ENCODE measurements around the gene CDH15. TPM values are rescaled to one million over a fixed set of nuclear protein-coding genes. Genes with fewer than 3 reads are reported as not detected.

CDH15 gene
- total RNA-seq, 1 experiment from 2014 or later = 3.8 TPM

DNA sequence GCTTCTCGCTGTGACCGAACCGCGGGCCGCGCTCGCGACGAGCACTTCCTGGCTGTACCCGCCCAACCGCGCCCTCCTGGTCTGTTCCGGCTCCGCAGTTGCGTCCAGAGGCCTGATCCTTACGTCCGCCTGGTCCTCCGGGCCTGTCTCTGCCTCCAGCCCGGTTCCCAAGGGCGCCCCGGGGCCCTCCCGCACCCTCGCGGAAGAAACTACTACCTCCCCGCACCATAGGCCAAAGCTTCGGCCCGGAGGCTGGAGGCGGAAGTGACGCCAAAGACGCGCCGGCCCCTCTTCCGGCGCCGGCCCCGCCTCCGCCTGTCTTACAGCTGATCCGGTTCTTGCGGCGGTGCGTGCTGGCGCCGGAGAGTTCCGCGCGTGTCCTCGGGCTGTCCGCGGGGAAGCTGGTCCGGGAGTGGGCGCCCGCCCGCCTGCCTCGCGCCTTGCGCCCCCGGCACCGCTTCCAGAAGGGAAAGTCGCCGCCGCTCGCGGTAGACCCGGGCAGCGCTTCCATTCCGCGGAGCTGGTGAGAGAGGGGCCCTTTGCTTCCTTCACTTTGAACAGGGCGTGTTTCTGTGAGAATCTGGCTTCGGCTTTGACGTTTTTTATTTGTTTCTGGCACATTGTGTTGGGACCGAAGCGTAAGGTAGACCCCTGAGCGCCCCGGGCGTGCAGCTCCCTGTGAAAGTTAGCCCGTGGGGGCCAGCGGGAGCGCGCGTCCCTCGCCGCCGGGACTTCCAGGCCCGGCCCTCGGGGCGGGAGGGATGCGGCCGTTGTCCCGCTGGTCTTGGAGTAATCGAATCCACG is 46.0 kb downstream of the CDH15 start, which contains the start of gene ZNF778 (continued):
- no peak for TF ChIP-seq REST (IDR thresholded peaks at IDR 0.05; ENCODE audit: low read depth)

GRCh38 chr16:89219365-89219764 is 47.8 kb downstream of the CDH15 start:
- POLR2A ChIA-PET = no interaction called here
- H4K20me1 ChIP-seq (ENCODE audit: insufficient read depth) = no peaks in the 10 kb centered on the region

More at GRCh38 chr16:89219365-89219764, 47.8 kb downstream of the CDH15 start:
- DNase-seq (ENCODE audit: low read depth, low spot score) (no peak), ATAC-seq (no peak)
- Histone ChIP-seq H2AFZ (ENCODE audit: low read depth, low read length, poor library complexity, severe bottlenecking) (no peak overlapping the region), H3K4me2 (ENCODE audit: low read length) (no peak overlapping the region), H3K9ac (ENCODE audit: low read length) (no peak overlapping the region), H3K36me3 (ENCODE audit: control insufficient read depth in 1 of 2, insufficient read depth in 2 of 2, low read length in 2 of 2) (peaks cover 4 to 18% of the 10 kb centered on the region in 2 experiments; a peak in 2 of 4 replicates), H3K4me1 (ENCODE audit: control insufficient read depth in 1 of 2, insufficient read depth in 2 of 2, low read length in 2 of 2) (peaks cover 0 to 16% of the 10 kb centered on the region in 2 experiments; a peak in 3 of 4 replicates), H3K27me3 (ENCODE audit: insufficient read depth, low read length) (no peaks in the 10 kb centered on the region), H3K9me2 (ENCODE audit: insufficient read depth) (no peaks in the 10 kb centered on the region), H3K27ac (ENCODE audit: low read depth, low read length) (no peak overlapping the region), H3K9me3 (ENCODE audit: control insufficient read depth in 1 of 2, insufficient read depth in 1 of 2, low read depth in 1 of 2, low read length in 2 of 2) (no peaks in the 10 kb centered on the region), H3K4me3 (replicated peaks in 1 of 2; ENCODE audit: low read depth in 1 of 2, low read length in 2 of 2) (no peak overlapping the region), H3K79me2 (ENCODE audit: insufficient read depth, low read length) (peaks cover 32% of the 10 kb centered on the region)
- ChIA-PET CTCF (no interaction called here), RAD21 (ENCODE audit: low non-redundant PET in 1 of 2, low total read pairs in 2 of 2, uncharacterized antibody in 2 of 2, unreplicated experiment in 2 of 2) (no interaction called here)
- TF ChIP-seq RAD21 (IDR thresholded peaks at IDR 0.05; ENCODE audit: low read depth) (no peak), SP1 (IDR thresholded peaks at IDR 0.05; ENCODE audit: low read depth) (no peak), POLR2A (IDR thresholded peaks at IDR 0.05; ENCODE audit: borderline replicate concordance, extremely low read depth, insufficient read depth, insufficient read length) (no peak), ELF1 (IDR thresholded peaks at IDR 0.05; ENCODE audit: borderline replicate concordance, low read depth) (no peak), SIN3A (IDR thresholded peaks at IDR 0.05; ENCODE audit: low read depth) (no peak), EZH2 (IDR thresholded peaks at IDR 0.05) (no peak), YY1 (IDR thresholded peaks at IDR 0.05; ENCODE audit: extremely low read depth, insufficient replicate concordance, low read depth, low read length) (no peak), EGR1 (IDR thresholded peaks at IDR 0.05; ENCODE audit: low read depth) (no peak), CBX3 (IDR thresholded peaks at IDR 0.05; ENCODE audit: low read depth) (no peak)
- TF ChIP-seq, protein P1, sequence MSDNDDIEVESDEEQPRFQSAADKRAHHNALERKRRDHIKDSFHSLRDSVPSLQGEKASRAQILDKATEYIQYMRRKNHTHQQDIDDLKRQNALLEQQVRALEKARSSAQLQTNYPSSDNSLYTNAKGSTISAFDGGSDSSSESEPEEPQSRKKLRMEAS (IDR thresholded peaks at IDR 0.05) = no peak
- intact Hi-C loops (cut with micrococcal nuclease) = loop anchor here (5.0 kb wide), 1 partner anchor 482 kb away; no protein-coding TSS in a partner anchor
- no TSS peak for BruUV-seq (replicated peaks)

Measured in HCT116 (cell line).